Transverse colon (tissue), 4 donors: ENCODE data around the gene S100PBP. TPM values are rescaled to one million over a fixed set of nuclear protein-coding genes. Genes with fewer than 3 reads are reported as not detected.

ENCODE experiments used
- DNase-seq: peaks from one replicate; pipeline ENCODE4 v3.0.0-alpha.2; 2019
- H3K27ac ChIP-seq, 4 donors: fragments of 200-600 bp; sonication (generic); 2 replicates each; pipeline ENCODE4 v1.5.1; 2016 to 2018; ENCODE audit warnings: inconsistent platforms in 4 of 4
- H3K27me3 ChIP-seq: fragments of 200-600 bp; sonication (generic); 2 replicates; pipeline ENCODE4 v1.5.1; 2017; ENCODE audit warnings: inconsistent platforms
- H3K36me3 ChIP-seq, 4 donors: fragments of 200-600 bp; sonication (generic); 2 replicates each; pipeline ENCODE4 v1.5.1; 2017 to 2019; ENCODE audit warnings: inconsistent platforms in 4 of 4
- H3K4me1 ChIP-seq, 4 donors: fragments of 200-600 bp; sonication (generic); 2 replicates each; pipeline ENCODE4 v1.5.1; 2017 to 2020; ENCODE audit warnings: inconsistent platforms in 4 of 4
- H3K4me3 ChIP-seq, 4 donors: fragments of 200-600 bp; sonication (generic); 1 replicate in 1 of 4; 2 replicates in 3 of 4; pipeline versions ENCODE4 v1.5.1 to v1.6.1; 2017 to 2019; ENCODE audit warnings: inconsistent platforms in 4 of 4
- H3K9me3 ChIP-seq, 2 donors: fragments of 200-600 bp; sonication (generic); 2 replicates each; pipeline ENCODE4 v1.5.1; 2017 to 2019; ENCODE audit warnings: inconsistent platforms in 2 of 2
- EP300 ChIP-seq: sonication (generic); formaldehyde crosslinking; IDR thresholded peaks from one replicate; pipeline ENCODE4 v1.6.1; 2017; ENCODE audit warnings: antibody characterized with exemption, low read depth
- POLR2A ChIP-seq: fragments of 450-650 bp; IDR thresholded peaks from one replicate; pipeline ENCODE4 v1.6.1; 2016; ENCODE audit warnings: antibody characterized with exemption, mild to moderate bottlenecking, moderate library complexity
- POLR2AphosphoS5 ChIP-seq, 3 donors: sonication (generic); formaldehyde crosslinking; IDR thresholded peaks; one replicate each; pipeline ENCODE4 v1.6.1; 2016; ENCODE audit warnings: antibody characterized with exemption in 3 of 3
- WGBS, 2 donors: methylation state at CpG; one replicate each; pipeline ENCODE4 v1.1.5; 2018; ENCODE audit warnings: low coverage in 1 of 2; 5-methylcytosine and 5-hydroxymethylcytosine counted together
- in situ Hi-C, 4 donors: fragments of 200-750 bp; cut with MboI; loops; one replicate each; pipeline versions ENCODE4 v1.15.0 to v1.15.1; 2017; ENCODE audit warnings: low sequenced_read_pairs in 3 of 4, low pct_ligation_motif_present in 1 of 4, low pct_unique_long_range_greater_than_20kb in 1 of 4
- intact Hi-C: fragments of 100-400 bp; cut with DNase I; formaldehyde crosslinking; loops from one replicate; pipeline ENCODE4 v1.15.1; 2023; ENCODE audit warnings: low total_unique reads
- total RNA-seq, 4 donors: library from RNA; depleted of rRNA; stranded (reverse); fragments of >200 nt; gene quantifications; one replicate each; pipeline ENCODE4 v1.1.0, GENCODE V29; 2016
- TF ChIP-seq, protein P1 (sequence below), 5 experiments: fragments of 200-600 bp in 3 of 5; fragments of 450-650 bp in 2 of 5; sonication (generic) in 3 of 5; IDR thresholded peaks; 1 replicate in 2 of 5; 2 replicates in 3 of 5; pipeline ENCODE4 v1.5.1; 2016 to 2017; ENCODE audit warnings: antibody characterized with exemption in 5 of 5, inconsistent platforms in 3 of 5, mild to moderate bottlenecking in 2 of 5, moderate library complexity in 1 of 5

S100PBP gene
- total RNA-seq, 4 donors from 2014 or later, result 26.2 to 257 (median 40.7) TPM

DNA sequence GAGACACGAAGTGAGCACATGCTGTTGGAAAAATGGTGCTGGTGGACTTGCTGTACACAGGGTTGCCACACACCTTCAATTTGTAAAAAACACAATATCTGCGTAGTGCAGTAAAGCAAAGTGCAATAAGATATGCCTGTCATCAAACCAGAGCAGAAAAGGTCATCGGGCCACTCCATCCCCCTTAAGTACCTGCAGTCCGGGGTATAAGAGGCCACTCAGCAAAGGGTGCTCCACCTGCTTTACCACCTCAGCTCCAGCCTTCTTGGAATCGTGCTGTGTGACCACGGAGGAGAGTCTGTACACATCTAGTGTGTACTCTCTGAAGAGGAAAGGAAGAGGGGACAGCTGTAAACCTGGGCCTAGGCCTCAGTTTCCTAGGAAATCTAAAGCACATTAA, 11.2 kb upstream of the S100PBP start:
- no peaks in the 10 kb centered on the region for H3K4me1 ChIP-seq
- H3K27ac ChIP-seq, result no peak overlapping the region
- 86 to 87% methylated on average over 1 to 6 of the region's 6 CpGs for WGBS, 2 donors
- peaks cover 0 to 11% (median 4%) of the 10 kb centered on the region in 4 donors for H3K36me3 ChIP-seq
- no peak overlapping the region for H3K4me3 ChIP-seq
- intact Hi-C loops, result no loop called here
- H3K27me3 ChIP-seq, result no peaks in the 10 kb centered on the region
- in situ Hi-C loops, result no loop called here
- DNase-seq, result no peak
- H3K9me3 ChIP-seq, result no peaks in the 10 kb centered on the region
- TF ChIP-seq POLR2A (no peak), EP300 (no peak), POLR2AphosphoS5 (IDR thresholded peaks at IDR 0.05) (no peak)
- TF ChIP-seq, protein P1, sequence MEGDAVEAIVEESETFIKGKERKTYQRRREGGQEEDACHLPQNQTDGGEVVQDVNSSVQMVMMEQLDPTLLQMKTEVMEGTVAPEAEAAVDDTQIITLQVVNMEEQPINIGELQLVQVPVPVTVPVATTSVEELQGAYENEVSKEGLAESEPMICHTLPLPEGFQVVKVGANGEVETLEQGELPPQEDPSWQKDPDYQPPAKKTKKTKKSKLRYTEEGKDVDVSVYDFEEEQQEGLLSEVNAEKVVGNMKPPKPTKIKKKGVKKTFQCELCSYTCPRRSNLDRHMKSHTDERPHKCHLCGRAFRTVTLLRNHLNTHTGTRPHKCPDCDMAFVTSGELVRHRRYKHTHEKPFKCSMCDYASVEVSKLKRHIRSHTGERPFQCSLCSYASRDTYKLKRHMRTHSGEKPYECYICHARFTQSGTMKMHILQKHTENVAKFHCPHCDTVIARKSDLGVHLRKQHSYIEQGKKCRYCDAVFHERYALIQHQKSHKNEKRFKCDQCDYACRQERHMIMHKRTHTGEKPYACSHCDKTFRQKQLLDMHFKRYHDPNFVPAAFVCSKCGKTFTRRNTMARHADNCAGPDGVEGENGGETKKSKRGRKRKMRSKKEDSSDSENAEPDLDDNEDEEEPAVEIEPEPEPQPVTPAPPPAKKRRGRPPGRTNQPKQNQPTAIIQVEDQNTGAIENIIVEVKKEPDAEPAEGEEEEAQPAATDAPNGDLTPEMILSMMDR (IDR thresholded peaks at IDR 0.05), result no peak

DNA sequence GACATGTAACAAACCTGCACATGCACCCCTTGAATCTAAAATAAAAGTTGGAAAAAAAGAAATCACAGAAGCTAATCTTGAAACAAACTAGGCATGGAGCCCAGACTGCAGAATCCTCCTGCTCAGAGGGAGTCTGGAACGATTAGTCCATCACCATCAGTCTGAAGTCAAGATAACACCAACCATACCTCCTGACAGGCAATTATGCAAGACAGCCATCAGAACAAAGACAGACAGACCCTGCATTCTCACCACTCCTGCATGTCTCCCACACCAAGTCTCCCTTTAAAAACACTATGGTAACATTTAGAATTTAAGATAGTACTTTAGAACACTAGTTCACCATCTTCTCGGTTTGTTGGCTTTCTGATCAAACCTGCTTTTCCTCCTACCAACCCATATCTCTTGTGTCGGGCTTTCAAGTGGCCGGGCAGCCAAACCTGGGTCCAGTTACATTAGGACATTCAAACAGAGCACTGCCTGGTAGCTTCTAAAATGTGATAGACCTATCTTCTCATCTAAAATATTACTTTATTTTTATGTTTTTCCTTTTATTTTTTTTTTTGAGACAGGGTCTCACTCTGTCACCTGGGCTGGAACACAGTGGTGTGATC, 10.4 kb upstream of the S100PBP start:
- TF ChIP-seq, protein P1 (IDR thresholded peaks at IDR 0.05), result no peak
- no peak for TF ChIP-seq POLR2AphosphoS5 (IDR thresholded peaks at IDR 0.05)
- no peak for TF ChIP-seq EP300
- TF ChIP-seq POLR2A, result no peak
- 85 to 86% methylated on average over 4 of the region's 4 CpGs for whole genome bisulfite sequencing, 2 donors
- Histone ChIP-seq H3K9me3 (no peaks in the 10 kb centered on the region), H3K4me1 (no peaks in the 10 kb centered on the region), H3K36me3 (peaks cover 0 to 11% (median 4%) of the 10 kb centered on the region in 4 donors), H3K4me3 (no peak overlapping the region), H3K27ac (no peak overlapping the region), H3K27me3 (no peaks in the 10 kb centered on the region)
- in situ Hi-C loops (no loop called here), intact Hi-C loops (no loop called here)
- no peak for DNase-seq

- in situ Hi-C loops, result no loop called here
- 84 to 100% methylated on average over 1 to 4 of the region's 4 CpGs for WGBS, 2 donors
- Histone ChIP-seq H3K27ac (no peak overlapping the region), H3K9me3 (no peaks in the 10 kb centered on the region), H3K4me1 (no peaks in the 10 kb centered on the region), H3K4me3 (no peak overlapping the region), H3K27me3 (no peaks in the 10 kb centered on the region), H3K36me3 (peaks cover 0 to 11% (median 4%) of the 10 kb centered on the region in 4 donors)
- intact Hi-C loops, result no loop called here
- no peak for DNase-seq
- TF ChIP-seq EP300 (no peak), POLR2AphosphoS5 (IDR thresholded peaks at IDR 0.05) (no peak), POLR2A (no peak)
- TF ChIP-seq, protein P1 (IDR thresholded peaks at IDR 0.05), result no peak
Observed at GRCh38 chr1:32808580-32808979, 8.9 kb upstream of the S100PBP start.

DNA sequence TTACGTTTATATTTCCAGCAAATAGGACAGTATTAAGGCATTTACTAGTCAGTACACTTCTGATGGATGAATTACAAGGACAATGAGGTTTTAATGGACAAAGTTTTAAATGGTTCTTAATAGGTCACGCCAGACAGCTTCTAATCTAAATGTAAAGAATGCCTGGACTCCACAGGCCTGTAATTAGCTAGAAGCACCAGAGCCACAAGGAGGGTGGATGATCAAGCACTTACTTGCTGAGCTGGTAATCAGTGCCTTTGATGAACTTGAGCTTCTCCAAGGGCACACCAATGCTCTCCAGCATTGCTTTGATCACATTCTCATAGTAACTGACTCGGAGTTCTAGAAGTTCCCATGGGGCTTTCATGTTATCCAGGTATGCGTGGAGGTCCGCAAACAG, 7.1 kb upstream of the S100PBP start:
- Histone ChIP-seq H3K36me3 (peaks cover 0 to 11% (median 4%) of the 10 kb centered on the region in 4 donors), H3K27me3 (no peaks in the 10 kb centered on the region), H3K4me3 (no peak overlapping the region), H3K9me3 (no peaks in the 10 kb centered on the region), H3K27ac (no peak overlapping the region), H3K4me1 (peaks cover 0 to 17% (median 2%) of the 10 kb centered on the region in 4 donors)
- in situ Hi-C loops, result no loop called here
- intact Hi-C loops, result no loop called here
- WGBS, 2 donors, result 89 to 90% methylated on average over 5 of the region's 5 CpGs
- DNase-seq, result no peak
- TF ChIP-seq, protein P1 (IDR thresholded peaks at IDR 0.05), result no peak
- TF ChIP-seq POLR2A, result no peak
- TF ChIP-seq POLR2AphosphoS5 (IDR thresholded peaks at IDR 0.05), result no peak
- no peak for TF ChIP-seq EP300
